ENCODE results near the gene JAG2.
A peak's percentile ranks its signal among the peaks of the same experiment; 100 is the strongest.

Gene JAG2

DNA sequence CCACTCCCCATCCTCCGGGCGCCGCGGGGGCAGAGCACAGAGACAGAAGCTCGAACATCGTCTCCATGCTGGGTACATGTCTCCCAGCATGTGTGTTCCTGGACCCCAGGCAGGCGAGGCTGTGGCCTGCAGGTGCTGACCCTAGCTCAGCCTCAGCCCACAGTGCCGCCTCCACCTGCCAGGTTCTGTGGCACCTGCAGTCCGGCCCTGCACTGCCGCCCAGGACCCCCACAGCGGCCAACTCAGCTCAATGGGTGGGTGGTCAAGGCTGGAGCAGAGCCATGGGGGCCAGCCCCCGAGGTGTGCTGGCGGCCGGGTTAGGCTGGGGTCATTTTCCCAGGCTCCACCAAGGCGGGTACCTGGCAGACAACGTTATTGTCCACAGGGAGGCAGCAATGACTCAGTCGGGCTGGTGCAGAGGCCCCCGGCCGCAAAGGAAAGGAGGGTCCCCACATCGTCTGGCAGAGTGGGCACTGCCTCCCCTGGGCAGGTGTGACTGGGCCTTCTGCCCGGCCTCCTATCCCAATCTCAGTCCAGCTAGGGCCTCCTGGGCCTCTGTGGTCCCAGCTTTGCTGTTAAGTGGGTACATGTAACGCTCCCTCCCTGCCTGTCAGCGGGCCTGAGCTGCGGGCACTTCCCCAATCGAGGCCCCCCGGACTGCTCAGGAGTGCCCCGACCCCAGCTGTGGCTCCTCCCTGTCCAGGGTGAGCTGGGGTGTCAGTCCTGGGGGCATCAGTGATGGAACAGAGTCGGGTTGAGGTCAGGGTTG is 32.8 kb upstream of the JAG2 start:
- CTCF ChIA-PET: interaction anchor here (0.9 to 4.4 kb wide), 16 partner anchors 8 to 155 kb away, joined by 3 to 32 read pairs (median 4); partner anchors contain the start of gene BTBD6
- TF ChIP-seq, protein P1, sequence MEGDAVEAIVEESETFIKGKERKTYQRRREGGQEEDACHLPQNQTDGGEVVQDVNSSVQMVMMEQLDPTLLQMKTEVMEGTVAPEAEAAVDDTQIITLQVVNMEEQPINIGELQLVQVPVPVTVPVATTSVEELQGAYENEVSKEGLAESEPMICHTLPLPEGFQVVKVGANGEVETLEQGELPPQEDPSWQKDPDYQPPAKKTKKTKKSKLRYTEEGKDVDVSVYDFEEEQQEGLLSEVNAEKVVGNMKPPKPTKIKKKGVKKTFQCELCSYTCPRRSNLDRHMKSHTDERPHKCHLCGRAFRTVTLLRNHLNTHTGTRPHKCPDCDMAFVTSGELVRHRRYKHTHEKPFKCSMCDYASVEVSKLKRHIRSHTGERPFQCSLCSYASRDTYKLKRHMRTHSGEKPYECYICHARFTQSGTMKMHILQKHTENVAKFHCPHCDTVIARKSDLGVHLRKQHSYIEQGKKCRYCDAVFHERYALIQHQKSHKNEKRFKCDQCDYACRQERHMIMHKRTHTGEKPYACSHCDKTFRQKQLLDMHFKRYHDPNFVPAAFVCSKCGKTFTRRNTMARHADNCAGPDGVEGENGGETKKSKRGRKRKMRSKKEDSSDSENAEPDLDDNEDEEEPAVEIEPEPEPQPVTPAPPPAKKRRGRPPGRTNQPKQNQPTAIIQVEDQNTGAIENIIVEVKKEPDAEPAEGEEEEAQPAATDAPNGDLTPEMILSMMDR (IDR thresholded peaks at IDR 0.05; ENCODE audit: insufficient read depth, low read length, missing control alignments): no peak
- POLR2A ChIA-PET: no interaction called here

DNA sequence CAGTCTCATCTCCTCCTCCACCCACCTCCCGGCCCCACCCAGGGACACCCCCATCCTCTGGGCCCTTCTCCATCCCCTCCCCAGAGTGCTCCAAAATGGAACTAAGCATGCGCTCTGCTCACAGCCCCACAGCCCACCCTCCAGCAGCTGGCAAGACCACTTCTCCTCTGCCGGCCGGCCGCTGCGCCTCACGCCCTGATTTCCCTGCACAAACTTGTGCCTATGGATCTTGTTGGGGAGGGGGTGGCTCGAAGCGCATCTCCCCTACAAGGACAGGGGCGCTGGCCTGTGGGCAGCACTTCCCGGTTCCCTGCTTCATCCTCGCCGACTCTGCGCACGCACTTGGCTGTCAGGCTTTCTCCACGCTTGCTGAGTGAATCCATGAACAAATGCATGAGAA is 32.1 kb upstream of the JAG2 start:
- TF ChIP-seq, protein P1 (IDR thresholded peaks at IDR 0.05; ENCODE audit: insufficient read depth, low read length, missing control alignments): no peak
- ChIA-PET POLR2A (no interaction called here), CTCF (interaction anchor here (0.9 to 4.4 kb wide), 10 partner anchors 9 to 155 kb away, joined by 3 to 32 read pairs (median 4); partner anchors contain the start of gene BTBD6)
- H3K4me3 ChIP-seq (ENCODE audit: low read depth, low read length): no peak overlapping the region
- no peak for DNase-seq (ENCODE audit: low read depth, low spot score)

More for the DNA sequence above, 32.8 kb upstream of the JAG2 start:
- no peak overlapping the region for H3K4me3 ChIP-seq (ENCODE audit: low read depth, low read length)
- no peak for DNase-seq (ENCODE audit: low read depth, low spot score)

DNA sequence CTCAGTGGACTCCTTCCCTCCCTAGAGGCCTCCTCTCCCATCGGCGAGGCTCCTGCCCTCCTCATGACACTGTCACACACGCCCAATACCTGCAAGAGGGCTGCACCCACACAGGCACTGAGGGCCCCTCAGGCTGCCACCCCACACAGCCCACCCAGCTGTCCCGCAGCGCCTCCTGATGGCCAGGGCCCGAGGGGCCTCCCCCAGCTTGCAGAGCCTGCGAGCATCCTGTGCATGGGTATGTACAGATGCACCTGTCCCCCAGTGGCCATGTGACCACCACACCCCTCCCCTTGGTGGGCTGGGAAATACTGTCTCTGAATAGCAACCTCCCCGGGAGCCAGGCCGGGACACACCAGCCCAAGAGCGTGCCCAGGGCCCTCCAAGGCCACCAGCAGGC is 31.5 kb upstream of the JAG2 start:
- ChIA-PET POLR2A (no interaction called here), CTCF (interaction anchor here (0.7 to 2.4 kb wide), 3 partner anchors 13 to 106 kb away, joined by 3 to 6 read pairs (median 3); no protein-coding TSS in a partner anchor)
- TF ChIP-seq, protein P1 (IDR thresholded peaks at IDR 0.05; ENCODE audit: insufficient read depth, low read length, missing control alignments): no peak
- no peak overlapping the region for H3K4me3 ChIP-seq (ENCODE audit: low read depth, low read length)
- DNase-seq (ENCODE audit: low read depth, low spot score): no peak

DNA sequence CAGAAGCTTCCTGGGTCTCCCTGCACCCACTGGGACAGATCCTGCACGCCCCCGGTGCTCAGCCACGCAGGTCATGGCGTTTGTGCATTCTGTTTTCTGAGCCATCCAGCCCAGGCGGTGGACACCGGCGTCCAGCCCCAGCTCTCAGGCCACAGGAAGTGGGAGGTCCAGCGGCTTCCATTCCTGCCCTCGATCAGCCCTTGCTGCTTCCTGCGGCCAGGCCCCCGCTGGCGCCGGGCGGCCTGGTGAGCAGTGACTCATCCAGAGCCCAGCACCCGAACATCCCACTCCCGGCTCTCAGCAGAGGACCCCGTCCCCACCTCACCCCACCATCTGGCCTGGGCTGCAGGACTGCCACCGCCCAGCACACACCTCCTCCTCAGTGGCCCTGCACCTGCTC is 30.5 kb upstream of the JAG2 start:
- ChIA-PET POLR2A (no interaction called here), CTCF (interaction anchor here (1.1 kb wide), 1 partner anchor 83 kb away, joined by 3 read pairs; no protein-coding TSS in a partner anchor)
- no peak overlapping the region for H3K4me3 ChIP-seq (ENCODE audit: low read depth, low read length)
- TF ChIP-seq, protein P1 (IDR thresholded peaks at IDR 0.05; ENCODE audit: insufficient read depth, low read length, missing control alignments): no peak
- DNase-seq (ENCODE audit: low read depth, low spot score): no peak

DNA sequence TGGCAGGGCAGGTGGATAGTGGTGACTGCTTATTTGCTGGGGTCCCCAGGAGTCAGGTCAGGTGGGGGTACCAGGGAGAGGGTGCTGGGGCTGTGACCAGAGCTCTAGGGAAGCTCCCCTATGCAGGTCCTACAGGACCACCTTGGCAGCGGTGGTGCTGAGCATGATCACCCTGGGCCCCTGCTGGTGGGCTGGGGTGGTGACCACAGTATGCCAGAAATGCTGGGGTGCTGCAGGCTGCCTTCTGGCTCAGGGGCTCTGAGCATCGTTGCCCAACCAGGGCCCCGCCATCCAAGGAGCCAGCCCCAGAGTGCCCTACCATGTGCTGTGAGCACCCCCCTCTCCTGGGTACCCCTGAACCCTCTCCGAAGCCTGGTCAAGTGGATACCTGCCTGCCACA is 30.0 kb upstream of the JAG2 start:
- H3K4me3 ChIP-seq (ENCODE audit: low read depth, low read length): no peak overlapping the region
- ChIA-PET POLR2A (no interaction called here), CTCF (interaction anchor here (0.7 kb wide), 1 partner anchor 108 kb away, joined by 3 read pairs; no protein-coding TSS in a partner anchor)
- TF ChIP-seq, protein P1 (IDR thresholded peaks at IDR 0.05; ENCODE audit: insufficient read depth, low read length, missing control alignments): peak; percentile 8
- no peak for DNase-seq (ENCODE audit: low read depth, low spot score)

DNA sequence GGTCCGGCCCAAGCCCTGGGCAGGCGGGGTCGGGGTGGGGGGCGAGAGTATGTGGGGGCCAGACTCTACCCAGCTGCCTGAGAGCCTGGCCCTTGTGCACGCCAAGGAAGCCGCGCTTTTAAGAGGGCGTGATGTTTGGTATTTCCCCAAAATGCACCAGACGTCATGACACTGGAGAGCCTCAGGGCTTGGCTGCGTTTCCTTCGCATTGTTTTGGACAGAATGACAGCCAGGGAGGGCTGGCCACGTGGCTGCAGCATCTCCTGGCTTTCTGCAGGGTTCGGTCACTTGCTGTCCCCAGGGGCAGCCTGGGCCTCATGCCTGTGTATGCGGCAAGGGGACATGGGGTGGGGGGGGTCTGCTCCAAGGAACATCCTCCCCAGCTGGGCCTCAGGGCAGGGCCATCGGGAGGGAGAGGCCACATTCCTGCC is 28.6 kb upstream of the JAG2 start:
- CTCF ChIA-PET: no interaction called here

More for the DNA sequence above, 28.6 kb upstream of the JAG2 start:
- DNase-seq (ENCODE audit: low read depth, low spot score): no peak
- POLR2A ChIA-PET: no interaction called here
- H3K4me3 ChIP-seq (ENCODE audit: low read depth, low read length): no peak overlapping the region
- TF ChIP-seq, protein P1 (IDR thresholded peaks at IDR 0.05; ENCODE audit: insufficient read depth, low read length, missing control alignments): no peak
